HCT116 (cell line): ENCODE results near the gene TBXAS1. TPM values are rescaled to one million over a fixed set of nuclear protein-coding genes. Genes with fewer than 3 reads are reported as not detected.

Experiments used
- ATAC-seq: fragments of 200-7000 bp; cut with Tn5 transposase; 2 replicates; pipeline ENCODE4 v1.9.1; 2020; ENCODE audit warnings: mild to moderate bottlenecking, moderate library complexity
- BruUV-seq: library from RNA; stranded (reverse); fragments of 400-500 nt; replicated peaks from 2 replicates; lab custom pipeline; 2021; lab: Mats Ljungman, UMichigan
- CTCF ChIA-PET: fragments of 300-600 bp; sonication (Branson Sonifier 250); formaldehyde crosslinking; loops from one replicate; lab custom pipeline; 2021; ENCODE audit warnings: antibody characterized with exemption; lab: Charles Lee
- POLR2A ChIA-PET: fragments of 300-600, 350-600 bp; sonication (Branson Sonifier 250); formaldehyde crosslinking; loops from one replicate; lab custom pipeline; 2021; ENCODE audit warnings: antibody characterized with exemption; lab: Charles Lee
- RAD21 ChIA-PET, 2 experiments: fragments of 300-600 bp; sonication (Branson Sonifier 250); formaldehyde crosslinking; loops; one replicate each; lab custom pipeline; 2023; ENCODE audit warnings: low total read pairs in 2 of 2; ENCODE audit not compliant: uncharacterized antibody in 2 of 2, unreplicated experiment in 2 of 2, low non-redundant PET in 1 of 2; lab: Charles Lee
- DNase-seq: peaks from one replicate; pipeline ENCODE4 v3.0.0-alpha.2; 2010; ENCODE audit warnings: low read depth, low spot score
- H2AFZ ChIP-seq: fragments of 200-600 bp; shearing (Covaris generic), sonication (generic); 2 replicates; pipeline ENCODE4 v1.6.1; 2017; ENCODE audit warnings: low read depth, mixed run types, mixed read lengths, antibody characterized with exemption, low read length; ENCODE audit not compliant: poor library complexity, severe bottlenecking
- H3K27ac ChIP-seq: 2 replicates; pipeline ENCODE4 v1.5.1; 2012; ENCODE audit warnings: low read depth, low read length
- H3K27me3 ChIP-seq: fragments of 200-600 bp; sonication (generic); 2 replicates; pipeline ENCODE4 v1.6.1; 2016; ENCODE audit warnings: mixed run types, low read length, mixed read lengths; ENCODE audit not compliant: insufficient read depth
- H3K36me3 ChIP-seq, 2 experiments: fragments of 200-500 bp in 1 of 2; fragments of 200-600 bp in 1 of 2; sonication (Bioruptor generic) in 1 of 2; sonication (generic) in 1 of 2; 2 replicates each; pipeline versions ENCODE4 v1.5.1 to v1.6.1; 2014 to 2016; ENCODE audit warnings: low read length in 2 of 2, inconsistent platforms in 1 of 2, mixed read lengths in 1 of 2, mixed run types in 1 of 2; ENCODE audit not compliant: insufficient read depth in 2 of 2, control insufficient read depth in 1 of 2
- H3K4me1 ChIP-seq, 2 experiments: fragments of 200-600 bp in 1 of 2; sonication (generic) in 1 of 2; 2 replicates each; pipeline versions ENCODE4 v1.5.1 to v1.6.1; 2012 to 2017; ENCODE audit warnings: low read length in 2 of 2, inconsistent platforms in 1 of 2, mild to moderate bottlenecking in 1 of 2, mixed read lengths in 1 of 2, mixed run types in 1 of 2, moderate library complexity in 1 of 2; ENCODE audit not compliant: insufficient read depth in 2 of 2, control insufficient read depth in 1 of 2
- H3K4me2 ChIP-seq: fragments of 200-600 bp; sonication (generic); 2 replicates; pipeline ENCODE4 v1.6.1; 2017; ENCODE audit warnings: mixed run types, low read length, mixed read lengths
- H3K4me3 ChIP-seq, 2 experiments: fragments of 200-600 bp in 1 of 2; sonication (generic) in 1 of 2; replicated peaks in 1 of 2; 2 replicates each; pipeline ENCODE4 v1.5.1; 2011 to 2016; ENCODE audit warnings: low read length in 2 of 2, control low read depth in 1 of 2, low read depth in 1 of 2, mild to moderate bottlenecking in 1 of 2, mixed read lengths in 1 of 2, mixed run types in 1 of 2
- H3K79me2 ChIP-seq: fragments of 200-600 bp; sonication (generic); 2 replicates; pipeline ENCODE4 v1.6.1; 2017; ENCODE audit warnings: mild to moderate bottlenecking, mixed run types, low read length, moderate library complexity, mixed read lengths; ENCODE audit not compliant: insufficient read depth
- H3K9ac ChIP-seq: fragments of 200-600 bp; sonication (generic); 2 replicates; pipeline ENCODE4 v1.6.1; 2016; ENCODE audit warnings: low read length, mixed read lengths
- H3K9me2 ChIP-seq: fragments of 200-600 bp; sonication (generic), shearing (Covaris generic); 2 replicates; pipeline ENCODE4 v1.6.1; 2017; ENCODE audit warnings: mixed run types, mild to moderate bottlenecking, moderate library complexity; ENCODE audit not compliant: insufficient read depth
- H3K9me3 ChIP-seq, 2 experiments: fragments of 200-500 bp in 1 of 2; fragments of 200-600 bp in 1 of 2; sonication (Bioruptor generic) in 1 of 2; sonication (generic) in 1 of 2; 2 replicates each; pipeline ENCODE4 v1.6.1; 2014 to 2017; ENCODE audit warnings: low read length in 2 of 2, mixed read lengths in 2 of 2, inconsistent platforms in 1 of 2, low read depth in 1 of 2, mild to moderate bottlenecking in 1 of 2, mixed run types in 1 of 2, moderate library complexity in 1 of 2; ENCODE audit not compliant: control insufficient read depth in 1 of 2, insufficient read depth in 1 of 2
- H4K20me1 ChIP-seq: fragments of 200-600 bp; sonication (generic), shearing (Covaris generic); 2 replicates; pipeline ENCODE4 v1.6.1; 2017; ENCODE audit warnings: mixed run types, mild to moderate bottlenecking, moderate library complexity; ENCODE audit not compliant: insufficient read depth
- ATF3 ChIP-seq: IDR thresholded peaks from 2 replicates; pipeline ENCODE4 v1.6.1; 2012
- CBX3 ChIP-seq: IDR thresholded peaks from 2 replicates; pipeline ENCODE4 v1.6.1; 2012; ENCODE audit warnings: low read depth
- CTCF ChIP-seq, 3 experiments: fragments of 200-600 bp in 1 of 3; sonication (generic) in 1 of 3; IDR thresholded peaks in 2 of 3; conservative IDR thresholded peaks in 1 of 3; 2 replicates each; pipeline ENCODE4 v1.5.1; 2012 to 2017; ENCODE audit warnings: low read depth in 2 of 3, low read length in 2 of 3, antibody characterized with exemption in 1 of 3, borderline replicate concordance in 1 of 3, control low read depth in 1 of 3, mild to moderate bottlenecking in 1 of 3, mixed read lengths in 1 of 3, mixed run types in 1 of 3, moderate library complexity in 1 of 3; ENCODE audit not compliant: insufficient read depth in 1 of 3
- EGR1 ChIP-seq: IDR thresholded peaks from 2 replicates; pipeline ENCODE4 v1.6.1; 2012; ENCODE audit warnings: low read depth
- EZH2 ChIP-seq: fragments of 200-600 bp; sonication (generic); IDR thresholded peaks from 2 replicates; pipeline ENCODE4 v1.6.1; 2017; ENCODE audit warnings: antibody characterized with exemption, mixed run types
- FOSL1 ChIP-seq: IDR thresholded peaks from 2 replicates; pipeline ENCODE4 v1.6.1; 2012; ENCODE audit warnings: low read depth
- JUND ChIP-seq: IDR thresholded peaks from 2 replicates; pipeline ENCODE4 v1.6.1; 2012
- MAX ChIP-seq: IDR thresholded peaks from 2 replicates; pipeline ENCODE4 v1.6.1; 2012
- POLR2A ChIP-seq: IDR thresholded peaks from 2 replicates; pipeline ENCODE4 v1.7.0; 2011; ENCODE audit warnings: borderline replicate concordance; ENCODE audit not compliant: insufficient read depth, insufficient read length; ENCODE audit errors: extremely low read depth
- POLR2AphosphoS5 ChIP-seq: IDR thresholded peaks from 2 replicates; pipeline ENCODE4 v1.6.1; 2011; ENCODE audit warnings: mild to moderate bottlenecking, low read depth, low read length, moderate library complexity
- RAD21 ChIP-seq: IDR thresholded peaks from 2 replicates; pipeline ENCODE4 v1.6.1; 2012; ENCODE audit warnings: low read depth, mild to moderate bottlenecking
- REST ChIP-seq: IDR thresholded peaks from 2 replicates; pipeline ENCODE4 v1.6.1; 2012; ENCODE audit warnings: low read depth
- SIN3A ChIP-seq: IDR thresholded peaks from 2 replicates; pipeline ENCODE4 v1.6.1; 2012; ENCODE audit warnings: low read depth
- SP1 ChIP-seq: IDR thresholded peaks from 2 replicates; pipeline ENCODE4 v1.6.1; 2012; ENCODE audit warnings: low read depth
- TCF7L2 ChIP-seq: IDR thresholded peaks from 2 replicates; pipeline ENCODE4 v1.7.0; 2011; ENCODE audit warnings: borderline replicate concordance, inconsistent platforms; ENCODE audit not compliant: insufficient read depth, insufficient read length; ENCODE audit errors: extremely low read depth
- YY1 ChIP-seq: IDR thresholded peaks from 2 replicates; pipeline ENCODE4 v1.6.1; 2011; ENCODE audit warnings: low read length, low read depth, moderate library complexity, mild to moderate bottlenecking; ENCODE audit not compliant: insufficient replicate concordance; ENCODE audit errors: extremely low read depth
- ZBTB33 ChIP-seq: IDR thresholded peaks from 2 replicates; pipeline ENCODE4 v1.6.1; 2011; ENCODE audit warnings: mild to moderate bottlenecking, low read length, moderate library complexity; ENCODE audit not compliant: insufficient replicate concordance; ENCODE audit errors: extremely low read depth
- ZFX ChIP-seq: fragments of 450-650 bp; IDR thresholded peaks from 2 replicates; pipeline ENCODE4 v1.6.1; 2017
- intact Hi-C: fragments of 100-400 bp; cut with micrococcal nuclease; formaldehyde crosslinking; loops from 2 replicates; pipeline ENCODE4 v1.10.0; 2022
- total RNA-seq: library from RNA; stranded (reverse); gene quantifications from one replicate; pipeline ENCODE4 v1.2.1, GENCODE V29; 2021; ENCODE audit not compliant: unreplicated experiment

Gene TBXAS1
- total RNA-seq, 1 experiment from 2014 or later, result 1.4 TPM

GRCh38 chr7:139899328-139899955 lies 70.4 kb downstream of the TBXAS1 start (continued):
- TF ChIP-seq YY1, result no peak
- no peak for TF ChIP-seq EGR1
- no peak for TF ChIP-seq POLR2A
- TF ChIP-seq, all 23 proteins: peak for 0

- Histone ChIP-seq H3K4me2 (no peak overlapping the region), H4K20me1 (no peaks in the 10 kb centered on the region), H3K27ac (no peak overlapping the region), H3K4me3 (no peak overlapping the region), H3K79me2 (no peaks in the 10 kb centered on the region), H3K9me3 (no peaks in the 10 kb centered on the region), H2AFZ (no peak overlapping the region), H3K9me2 (no peaks in the 10 kb centered on the region), H3K27me3 (no peaks in the 10 kb centered on the region), H3K36me3 (no peaks in the 10 kb centered on the region), H3K4me1 (no peaks in the 10 kb centered on the region), H3K9ac (no peak overlapping the region)
- DNase-seq, result no peak
- ChIA-PET POLR2A (no interaction called here), CTCF (no interaction called here), RAD21 (no interaction called here)
- BruUV-seq, result no TSS peak
- ATAC-seq, result no peak
- intact Hi-C loops, result no loop called here
- no peak for TF ChIP-seq POLR2A
- TF ChIP-seq ZBTB33, result no peak
- TF ChIP-seq JUND, result no peak
- no peak for TF ChIP-seq FOSL1
- TF ChIP-seq REST, result no peak
- TF ChIP-seq TCF7L2, result no peak
- no peak for TF ChIP-seq SIN3A
- no peak for TF ChIP-seq POLR2AphosphoS5
- no peak for TF ChIP-seq YY1
- TF ChIP-seq ATF3, result no peak
- TF ChIP-seq SP1, result no peak
- no peak for TF ChIP-seq MAX
- no peak for TF ChIP-seq CBX3
- TF ChIP-seq EGR1, result no peak
- no peak for TF ChIP-seq EZH2
- TF ChIP-seq ZFX, result no peak
- TF ChIP-seq CTCF (IDR thresholded peaks at IDR 0.05 in 2 of 3, conservative IDR thresholded peaks at IDR 0.05 in 1 of 3; ENCODE audit: borderline replicate concordance in 1 of 3, insufficient read depth in 1 of 3, low read depth in 2 of 3, low read length in 2 of 3), result no peak
- TF ChIP-seq RAD21, result no peak
Measured at GRCh38 chr7:139900326-139900725, 71.3 kb downstream of the TBXAS1 start.
